ENCODE data around the gene FAM221B. TPM values are rescaled to one million over a fixed set of nuclear protein-coding genes. Genes with fewer than 3 reads are reported as not detected.

The FAM221B gene
- total RNA-seq, 4 donors from 2014 or later: not detected

GRCh38 chr9:35797311-35798109, 31.0 kb downstream of the FAM221B start:
- peaks cover 0 to 5% (median 0%) of the 10 kb centered on the region in 4 donors for H3K27me3 ChIP-seq
- peaks cover 0 to 18% (median 12%) of the 10 kb centered on the region in 3 donors for H3K4me1 ChIP-seq
- H3K27ac ChIP-seq: no peak overlapping the region
- H3K36me3 ChIP-seq: peaks cover 0 to 24% (median 0%) of the 10 kb centered on the region in 3 donors
- TF ChIP-seq CTCF (IDR thresholded peaks at IDR 0.05) (no peak), POLR2A (IDR thresholded peaks at IDR 0.05) (no peak)
- no peak for DNase-seq
- H3K4me3 ChIP-seq: no peak overlapping the region
- WGBS, 2 donors: 82 to 90% methylated on average over 6 of the region's 6 CpGs
- no peaks in the 10 kb centered on the region for H3K9me3 ChIP-seq
- intact Hi-C loops (cut with DNase I): no loop called here

GRCh38 chr9:35795695-35796094, 32.8 kb downstream of the FAM221B start:
- peaks cover 0 to 23% (median 0%) of the 10 kb centered on the region in 4 donors for H3K27me3 ChIP-seq
- intact Hi-C loops (cut with DNase I): no loop called here
- H3K4me3 ChIP-seq: no peak overlapping the region
- peaks cover 0 to 7% (median 0%) of the 10 kb centered on the region in 3 donors for H3K36me3 ChIP-seq
- no peak overlapping the region for H3K27ac ChIP-seq
- no peak for TF ChIP-seq CTCF (IDR thresholded peaks at IDR 0.05)
- no peak for TF ChIP-seq POLR2A (IDR thresholded peaks at IDR 0.05)
- no peaks in the 10 kb centered on the region for H3K9me3 ChIP-seq
- peaks cover 5 to 36% (median 15%) of the 10 kb centered on the region in 3 donors for H3K4me1 ChIP-seq
- DNase-seq: no peak

GRCh38 chr9:35793461-35793860, 35.1 kb downstream of the FAM221B start:
- H3K4me3 ChIP-seq: peak overlapping the region in 1 of 4 donors; percentile 32
- H3K4me1 ChIP-seq: peaks cover 5 to 43% (median 18%) of the 10 kb centered on the region in 3 donors
- intact Hi-C loops (cut with DNase I): loop anchor here (5.0 kb wide), 1 partner anchor 89 kb away; no protein-coding TSS in a partner anchor
- H3K27me3 ChIP-seq: peaks cover 0 to 27% (median 0%) of the 10 kb centered on the region in 4 donors
- DNase-seq: no peak
- no peak for TF ChIP-seq CTCF (IDR thresholded peaks at IDR 0.05)
- TF ChIP-seq POLR2A (IDR thresholded peaks at IDR 0.05): no peak
- peak overlapping the region in 1 of 4 donors; percentile 5 for H3K27ac ChIP-seq
- H3K9me3 ChIP-seq: no peaks in the 10 kb centered on the region
- 78 to 84% methylated on average over 2 of the region's 2 CpGs for WGBS, 2 donors
- H3K36me3 ChIP-seq: no peaks in the 10 kb centered on the region

- no peaks in the 10 kb centered on the region for H3K36me3 ChIP-seq
- WGBS, 2 donors: 74 to 81% methylated on average over 2 to 6 of the region's 14 CpGs
- H3K9me3 ChIP-seq: no peaks in the 10 kb centered on the region
- H3K4me1 ChIP-seq: peaks cover 5 to 43% (median 18%) of the 10 kb centered on the region in 3 donors
- no peak for DNase-seq
- H3K4me3 ChIP-seq: peak overlapping the region in 1 of 4 donors; percentile 32
- intact Hi-C loops (cut with DNase I): loop anchor here (5.0 kb wide), 1 partner anchor 89 kb away; no protein-coding TSS in a partner anchor
- H3K27me3 ChIP-seq: peaks cover 0 to 27% (median 0%) of the 10 kb centered on the region in 4 donors
- H3K27ac ChIP-seq: no peak overlapping the region
- TF ChIP-seq CTCF (IDR thresholded peaks at IDR 0.05): no peak
- TF ChIP-seq POLR2A (IDR thresholded peaks at IDR 0.05): no peak
Measured at GRCh38 chr9:35792826-35793225, 35.7 kb downstream of the FAM221B start.
